OCI-LY1 (cell line): ENCODE data around the gene MSL3B.

Experiments used
- H2AFZ ChIP-seq: fragments of 200-600 bp; sonication (generic), shearing (Covaris generic); 2 replicates; pipeline ENCODE4 v1.6.0; 2014; ENCODE audit warnings: antibody characterized with exemption, mild to moderate bottlenecking, low read length
- H3F3A ChIP-seq: fragments of 200-600 bp; sonication (generic), shearing (Covaris generic); 2 replicates; pipeline ENCODE4 v1.6.0; 2014; ENCODE audit warnings: mild to moderate bottlenecking, antibody characterized with exemption, low read length, moderate library complexity; ENCODE audit not compliant: insufficient read depth
- H3K27ac ChIP-seq: fragments of 200-600 bp; sonication (generic); 2 replicates; pipeline ENCODE4 v1.5.1; 2014; ENCODE audit warnings: low read length, mixed run types, mild to moderate bottlenecking, low read depth; ENCODE audit not compliant: poor library complexity, severe bottlenecking
- H3K27me3 ChIP-seq: fragments of 200-600 bp; sonication (generic); 2 replicates; pipeline ENCODE4 v1.6.0; 2014; ENCODE audit warnings: antibody characterized with exemption, mild to moderate bottlenecking, low read length, moderate library complexity; ENCODE audit not compliant: insufficient read depth
- H3K36me3 ChIP-seq: fragments of 200-600 bp; sonication (generic); 2 replicates; pipeline ENCODE4 v1.6.1; 2014; ENCODE audit warnings: mild to moderate bottlenecking, antibody characterized with exemption, low read length, moderate library complexity, mixed read lengths; ENCODE audit not compliant: insufficient read depth
- H3K4me1 ChIP-seq: fragments of 200-600 bp; sonication (generic); 2 replicates; pipeline ENCODE4 v1.5.1; 2014; ENCODE audit warnings: mild to moderate bottlenecking, low read length, moderate library complexity; ENCODE audit not compliant: insufficient read depth, severe bottlenecking
- H3K4me2 ChIP-seq: fragments of 200-600 bp; sonication (generic), shearing (Covaris generic); 2 replicates; pipeline ENCODE4 v1.6.1; 2014; ENCODE audit warnings: low read length
- H3K4me3 ChIP-seq: fragments of 200-600 bp; sonication (generic); 2 replicates; pipeline ENCODE4 v1.5.1; 2014; ENCODE audit warnings: low read length, low read depth, mild to moderate bottlenecking, mixed read lengths; ENCODE audit not compliant: poor library complexity, severe bottlenecking
- H3K79me2 ChIP-seq: fragments of 200-600 bp; shearing (Covaris generic); 2 replicates; pipeline ENCODE4 v1.6.1; 2016; ENCODE audit warnings: mixed run types, low read length, mixed read lengths; ENCODE audit not compliant: insufficient read depth
- H3K9ac ChIP-seq: fragments of 200-600 bp; sonication (generic), shearing (Covaris generic); 2 replicates; pipeline ENCODE4 v1.6.1; 2014; ENCODE audit warnings: mild to moderate bottlenecking, low read length, mixed read lengths
- H3K9me2 ChIP-seq: fragments of 200-600 bp; sonication (generic), shearing (Covaris generic); 2 replicates; pipeline ENCODE4 v1.6.1; 2014; ENCODE audit warnings: low read depth, mild to moderate bottlenecking, low read length, mixed read lengths
- H3K9me3 ChIP-seq: fragments of 200-600 bp; shearing (Covaris generic); 2 replicates; pipeline ENCODE4 v1.6.1; 2014; ENCODE audit warnings: low read length, mixed read lengths
- H4K20me1 ChIP-seq: fragments of 200-600 bp; sonication (generic), shearing (Covaris generic); 2 replicates; pipeline ENCODE4 v1.6.0; 2016; ENCODE audit warnings: mild to moderate bottlenecking, low read length; ENCODE audit not compliant: insufficient read depth
- EZH2 ChIP-seq: fragments of 200-600 bp; sonication (generic), shearing (Covaris generic); IDR thresholded peaks from 2 replicates; pipeline ENCODE4 v1.8.0; 2017; ENCODE audit warnings: borderline replicate concordance, mixed run types, mild to moderate bottlenecking, antibody characterized with exemption, low read length, moderate library complexity, mixed read lengths
- TF ChIP-seq, protein P1 (sequence below): fragments of 200-600 bp; sonication (generic), shearing (Covaris generic); IDR thresholded peaks from 2 replicates; pipeline ENCODE4 v1.5.1; 2017; ENCODE audit warnings: mild to moderate bottlenecking, antibody characterized with exemption, low read length, moderate library complexity, mixed read lengths

MSL3B gene

DNA sequence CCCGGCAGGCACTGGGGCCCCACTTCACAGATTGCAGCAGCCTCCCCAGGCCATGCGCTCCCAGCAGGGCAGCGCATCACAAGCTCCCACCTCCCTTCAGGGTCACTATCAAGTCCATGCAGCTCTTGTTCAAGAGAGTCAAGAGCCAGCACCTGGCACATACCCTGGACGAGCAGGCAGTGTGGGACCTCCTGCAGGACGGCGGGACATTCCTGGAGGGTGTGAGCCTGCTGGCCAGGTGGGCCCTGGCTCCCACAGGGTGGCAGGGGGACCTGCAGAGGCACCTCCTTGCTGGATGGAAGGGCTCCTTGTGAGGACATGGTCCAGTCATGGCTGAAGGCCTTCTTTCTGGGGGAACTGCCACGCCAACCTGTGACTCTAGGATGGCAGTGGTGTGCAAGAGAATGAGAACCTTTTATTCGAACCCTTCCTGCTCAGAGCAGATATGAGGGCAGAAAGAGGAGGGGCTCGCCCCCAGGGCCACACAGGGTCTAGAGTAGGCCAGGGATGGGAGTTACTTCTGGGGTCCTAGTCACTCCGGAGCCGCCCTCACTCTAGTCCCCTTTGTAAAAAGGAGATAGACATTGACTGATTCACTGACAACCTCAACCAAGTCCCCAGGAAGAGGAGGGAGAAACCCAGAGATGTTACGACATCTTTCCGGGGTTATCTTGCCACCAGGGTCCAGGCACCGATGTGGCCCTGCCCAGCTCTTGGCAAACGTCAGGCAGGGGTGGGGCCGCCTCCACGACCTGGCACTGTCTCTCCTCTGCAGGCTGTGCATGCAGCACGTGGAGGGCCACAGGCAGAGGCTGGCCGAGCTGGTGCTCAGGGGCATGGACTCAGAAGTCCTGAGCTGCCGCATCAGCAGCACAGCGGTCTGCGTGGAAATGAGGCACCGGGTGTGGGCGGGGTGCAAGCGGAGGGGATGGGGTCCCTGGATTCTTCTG lies 45.1 kb downstream of the MSL3B start:
- no peaks in the 10 kb centered on the region for H3K36me3 ChIP-seq
- TF ChIP-seq EZH2: no peak
- TF ChIP-seq, protein P1, sequence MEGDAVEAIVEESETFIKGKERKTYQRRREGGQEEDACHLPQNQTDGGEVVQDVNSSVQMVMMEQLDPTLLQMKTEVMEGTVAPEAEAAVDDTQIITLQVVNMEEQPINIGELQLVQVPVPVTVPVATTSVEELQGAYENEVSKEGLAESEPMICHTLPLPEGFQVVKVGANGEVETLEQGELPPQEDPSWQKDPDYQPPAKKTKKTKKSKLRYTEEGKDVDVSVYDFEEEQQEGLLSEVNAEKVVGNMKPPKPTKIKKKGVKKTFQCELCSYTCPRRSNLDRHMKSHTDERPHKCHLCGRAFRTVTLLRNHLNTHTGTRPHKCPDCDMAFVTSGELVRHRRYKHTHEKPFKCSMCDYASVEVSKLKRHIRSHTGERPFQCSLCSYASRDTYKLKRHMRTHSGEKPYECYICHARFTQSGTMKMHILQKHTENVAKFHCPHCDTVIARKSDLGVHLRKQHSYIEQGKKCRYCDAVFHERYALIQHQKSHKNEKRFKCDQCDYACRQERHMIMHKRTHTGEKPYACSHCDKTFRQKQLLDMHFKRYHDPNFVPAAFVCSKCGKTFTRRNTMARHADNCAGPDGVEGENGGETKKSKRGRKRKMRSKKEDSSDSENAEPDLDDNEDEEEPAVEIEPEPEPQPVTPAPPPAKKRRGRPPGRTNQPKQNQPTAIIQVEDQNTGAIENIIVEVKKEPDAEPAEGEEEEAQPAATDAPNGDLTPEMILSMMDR: no peak
- no peaks in the 10 kb centered on the region for H3K9me2 ChIP-seq
- no peaks in the 10 kb centered on the region for H4K20me1 ChIP-seq
- H3F3A ChIP-seq: no peaks in the 10 kb centered on the region
- H3K9ac ChIP-seq: no peak overlapping the region
- no peak overlapping the region for H2AFZ ChIP-seq
- no peak overlapping the region for H3K4me3 ChIP-seq
- peaks cover 9% of the 10 kb centered on the region; the same call in 1 of the 2 replicates for H3K27me3 ChIP-seq
- no peaks in the 10 kb centered on the region for H3K79me2 ChIP-seq
- no peak overlapping the region for H3K27ac ChIP-seq
- H3K4me2 ChIP-seq: no peak overlapping the region
- H3K4me1 ChIP-seq: no peaks in the 10 kb centered on the region
- H3K9me3 ChIP-seq: no peaks in the 10 kb centered on the region

DNA sequence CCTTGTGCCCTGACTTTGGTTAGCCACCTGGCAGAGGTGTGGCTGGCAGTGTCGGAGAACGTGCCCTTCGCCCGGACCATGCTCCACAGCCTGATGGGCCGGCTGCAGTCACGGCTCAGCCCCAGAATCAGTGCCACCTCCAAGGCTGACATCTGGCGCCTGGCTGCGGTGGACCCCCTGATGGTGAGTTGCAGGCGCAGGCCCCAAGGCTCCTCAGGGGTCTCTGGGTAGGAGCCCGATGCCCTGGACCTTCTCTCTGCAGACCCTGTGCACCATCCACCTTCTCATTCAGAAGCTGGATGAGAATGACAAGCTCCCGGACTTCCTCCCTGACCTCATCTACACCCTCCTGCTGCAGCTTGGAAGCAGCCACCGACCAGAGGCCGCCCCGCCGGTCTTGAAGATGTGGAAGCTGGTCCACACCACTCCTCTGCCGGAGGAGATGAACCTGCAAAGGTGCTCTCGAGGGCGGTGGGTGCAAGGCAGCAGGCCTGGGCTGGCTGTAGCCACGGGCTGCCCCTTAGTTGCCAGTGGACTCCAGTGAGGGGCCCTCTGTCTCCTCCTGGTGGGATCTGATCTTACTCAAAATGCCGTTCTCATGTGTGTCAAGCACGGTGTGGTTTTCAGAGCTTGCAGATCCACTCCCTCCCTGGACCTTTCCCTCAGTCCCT lies 46.0 kb downstream of the MSL3B start:
- H3K79me2 ChIP-seq: no peaks in the 10 kb centered on the region
- H3K27ac ChIP-seq: no peak overlapping the region
- H3K9ac ChIP-seq: no peak overlapping the region
- H3K4me1 ChIP-seq: no peaks in the 10 kb centered on the region
- H4K20me1 ChIP-seq: no peaks in the 10 kb centered on the region
- H3K36me3 ChIP-seq: no peaks in the 10 kb centered on the region
- no peaks in the 10 kb centered on the region for H3K9me3 ChIP-seq
- no peak overlapping the region for H3K4me3 ChIP-seq
- H3K27me3 ChIP-seq: peaks cover 9% of the 10 kb centered on the region; the same call in 1 of the 2 replicates
- H3F3A ChIP-seq: no peaks in the 10 kb centered on the region
- H3K4me2 ChIP-seq: no peak overlapping the region
- no peaks in the 10 kb centered on the region for H3K9me2 ChIP-seq
- no peak overlapping the region for H2AFZ ChIP-seq
- TF ChIP-seq, protein P1: no peak
- no peak for TF ChIP-seq EZH2

DNA sequence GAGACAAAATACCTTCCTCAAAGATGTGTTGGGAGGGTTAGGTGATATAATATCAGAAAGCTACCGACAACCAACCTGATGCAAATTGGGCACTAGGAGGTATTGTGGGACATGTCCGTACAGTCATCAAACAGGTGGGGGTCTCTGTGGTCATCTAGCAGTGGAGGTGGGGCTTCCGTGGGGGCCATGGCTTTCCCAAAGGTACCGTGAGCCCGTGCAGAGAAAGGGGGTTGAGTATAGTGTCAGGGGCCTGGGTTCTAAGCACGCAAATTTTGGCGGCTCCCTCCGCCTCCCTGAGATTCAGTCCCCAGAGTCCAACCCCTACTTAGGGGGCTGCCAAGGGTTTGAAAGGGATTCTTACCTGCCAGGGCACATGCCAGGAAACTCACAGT lies 46.5 kb downstream of the MSL3B start:
- no peaks in the 10 kb centered on the region for H3K36me3 ChIP-seq
- no peak for TF ChIP-seq EZH2
- TF ChIP-seq, protein P1: no peak
- H3K9me3 ChIP-seq: no peaks in the 10 kb centered on the region
- H2AFZ ChIP-seq: no peak overlapping the region
- no peaks in the 10 kb centered on the region for H3K9me2 ChIP-seq
- no peak overlapping the region for H3K9ac ChIP-seq
- H3K27ac ChIP-seq: no peak overlapping the region
- no peaks in the 10 kb centered on the region for H3K4me1 ChIP-seq
- H3K27me3 ChIP-seq: peaks cover 9% of the 10 kb centered on the region; the same call in 1 of the 2 replicates
- no peak overlapping the region for H3K4me3 ChIP-seq
- H3K4me2 ChIP-seq: no peak overlapping the region
- H4K20me1 ChIP-seq: no peaks in the 10 kb centered on the region
- H3K79me2 ChIP-seq: no peaks in the 10 kb centered on the region
- H3F3A ChIP-seq: no peaks in the 10 kb centered on the region
